Type B pancreatic cell (in vitro differentiated cells): ENCODE data around the gene TAB2. TPM values are rescaled to one million over a fixed set of nuclear protein-coding genes. Genes with fewer than 3 reads are reported as not detected.

Experiments
- DNase-seq: peaks from one replicate; pipeline ENCODE4 v3.0.0; 2021; ENCODE audit warnings: mixed read lengths; ENCODE audit not compliant: unreplicated experiment; ENCODE audit errors: extremely low spot score
- H3K27ac Mint-ChIP-seq: 2 replicates; pipeline ENCODE4 v1.8.0; 2021; ENCODE audit warnings: mild to moderate bottlenecking, mixed read lengths
- H3K27me3 Mint-ChIP-seq: 2 replicates; pipeline ENCODE4 v1.8.0; 2021; ENCODE audit warnings: mixed read lengths
- H3K36me3 Mint-ChIP-seq: 2 replicates; pipeline ENCODE4 v1.8.0; 2021; ENCODE audit warnings: mixed read lengths
- H3K4me1 Mint-ChIP-seq: one replicate; pipeline ENCODE4 v1.8.0; 2021; ENCODE audit warnings: mixed read lengths; ENCODE audit not compliant: unreplicated experiment
- H3K4me3 Mint-ChIP-seq: 2 replicates; pipeline ENCODE4 v1.8.0; 2021; ENCODE audit warnings: mild to moderate bottlenecking, mixed read lengths
- H3K9me3 Mint-ChIP-seq: 2 replicates; pipeline ENCODE4 v1.8.0; 2021; ENCODE audit warnings: mixed read lengths
- total RNA-seq: library from RNA; stranded (reverse); gene quantifications from 2 replicates; pipeline ENCODE4 v1.2.1, GENCODE V29; 2021; ENCODE audit warnings: low replicate concordance
- TF ChIP-seq, protein P1 (sequence below): fragments of 200-600 bp; sonication (generic); conservative IDR thresholded peaks from 2 replicates; pipeline ENCODE4 v1.5.0; 2021; ENCODE audit warnings: antibody characterized with exemption, mild to moderate bottlenecking

TAB2 gene
- total RNA-seq, 1 donor from 2014 or later, result 58.7 TPM

DNA sequence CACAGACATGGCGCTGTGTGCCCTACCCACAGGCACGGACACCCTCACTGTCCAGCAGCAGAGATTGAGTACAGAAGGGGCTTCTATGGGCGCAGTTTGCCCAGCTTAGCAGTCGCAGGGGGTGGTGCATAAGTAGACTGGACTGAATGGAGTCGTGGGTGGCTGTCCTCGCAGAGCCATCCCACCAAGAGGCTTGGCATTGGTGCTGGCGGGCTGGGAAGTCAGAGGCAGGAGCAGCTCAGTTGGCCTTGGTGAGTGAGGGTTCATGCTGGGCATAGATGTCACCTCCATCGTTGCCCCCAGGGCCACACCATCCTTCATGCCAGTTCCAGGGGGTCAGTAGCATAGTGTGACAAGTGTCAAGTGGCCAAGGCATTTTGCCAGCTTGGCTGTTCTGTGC lies 107.7 kb downstream of the TAB2 start:
- Mint-ChIP-seq H3K36me3 (no peaks in the 10 kb centered on the region), H3K27ac (no peak overlapping the region), H3K9me3 (no peaks in the 10 kb centered on the region), H3K4me1 (peaks cover 25% of the 10 kb centered on the region), H3K27me3 (peaks cover 2% of the 10 kb centered on the region), H3K4me3 (no peak overlapping the region)
- DNase-seq, result no peak
- TF ChIP-seq, protein P1, sequence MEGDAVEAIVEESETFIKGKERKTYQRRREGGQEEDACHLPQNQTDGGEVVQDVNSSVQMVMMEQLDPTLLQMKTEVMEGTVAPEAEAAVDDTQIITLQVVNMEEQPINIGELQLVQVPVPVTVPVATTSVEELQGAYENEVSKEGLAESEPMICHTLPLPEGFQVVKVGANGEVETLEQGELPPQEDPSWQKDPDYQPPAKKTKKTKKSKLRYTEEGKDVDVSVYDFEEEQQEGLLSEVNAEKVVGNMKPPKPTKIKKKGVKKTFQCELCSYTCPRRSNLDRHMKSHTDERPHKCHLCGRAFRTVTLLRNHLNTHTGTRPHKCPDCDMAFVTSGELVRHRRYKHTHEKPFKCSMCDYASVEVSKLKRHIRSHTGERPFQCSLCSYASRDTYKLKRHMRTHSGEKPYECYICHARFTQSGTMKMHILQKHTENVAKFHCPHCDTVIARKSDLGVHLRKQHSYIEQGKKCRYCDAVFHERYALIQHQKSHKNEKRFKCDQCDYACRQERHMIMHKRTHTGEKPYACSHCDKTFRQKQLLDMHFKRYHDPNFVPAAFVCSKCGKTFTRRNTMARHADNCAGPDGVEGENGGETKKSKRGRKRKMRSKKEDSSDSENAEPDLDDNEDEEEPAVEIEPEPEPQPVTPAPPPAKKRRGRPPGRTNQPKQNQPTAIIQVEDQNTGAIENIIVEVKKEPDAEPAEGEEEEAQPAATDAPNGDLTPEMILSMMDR, result no peak

DNA sequence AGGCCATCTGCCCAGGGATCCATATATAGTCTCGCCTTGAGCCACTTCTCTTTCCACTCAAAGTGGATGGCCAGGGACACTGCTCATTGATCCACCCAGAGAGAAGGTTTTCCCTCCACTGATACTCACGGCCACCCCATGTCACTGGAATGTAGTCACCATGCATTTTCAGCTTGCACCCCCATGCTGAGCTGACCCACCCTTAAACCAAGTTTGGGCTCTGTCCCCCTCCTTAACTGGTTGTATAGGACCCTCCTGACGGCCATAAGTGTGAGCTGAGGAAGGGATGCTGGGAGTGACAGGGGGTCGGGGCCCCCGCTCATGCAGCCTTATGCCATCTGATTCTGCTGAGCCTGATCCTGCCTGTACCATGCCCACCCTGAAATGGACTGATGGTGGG lies 108.2 kb downstream of the TAB2 start:
- DNase-seq, result no peak
- Mint-ChIP-seq H3K4me1 (peaks cover 25% of the 10 kb centered on the region), H3K27me3 (peaks cover 2% of the 10 kb centered on the region), H3K9me3 (no peaks in the 10 kb centered on the region), H3K27ac (no peak overlapping the region), H3K4me3 (no peak overlapping the region), H3K36me3 (no peaks in the 10 kb centered on the region)
- TF ChIP-seq, protein P1, result no peak

DNA sequence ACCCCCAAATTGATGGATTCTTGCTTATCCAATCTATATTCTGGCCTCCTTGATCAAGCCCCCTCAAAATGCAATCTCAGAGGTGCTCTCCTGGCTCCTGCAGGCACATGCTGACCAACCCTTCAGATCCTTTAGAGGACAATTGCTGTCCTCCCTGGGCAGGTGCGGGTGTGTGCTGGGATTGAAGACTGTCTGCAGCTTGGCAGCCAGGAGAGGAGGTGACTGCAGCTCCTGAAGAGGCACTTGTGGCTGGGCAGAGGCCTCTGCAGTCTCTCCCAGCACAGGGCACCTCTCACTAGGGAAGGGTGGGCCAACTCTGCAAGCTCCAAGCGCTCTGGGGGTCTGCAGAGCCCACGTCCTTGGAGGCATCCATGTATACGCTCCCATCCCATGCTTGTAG lies 111.1 kb downstream of the TAB2 start:
- TF ChIP-seq, protein P1, result no peak
- no peak for DNase-seq
- Mint-ChIP-seq H3K4me3 (no peak overlapping the region), H3K27ac (no peak overlapping the region), H3K36me3 (no peaks in the 10 kb centered on the region), H3K4me1 (peaks cover 26% of the 10 kb centered on the region), H3K27me3 (peaks cover 2% of the 10 kb centered on the region), H3K9me3 (no peaks in the 10 kb centered on the region)

DNA sequence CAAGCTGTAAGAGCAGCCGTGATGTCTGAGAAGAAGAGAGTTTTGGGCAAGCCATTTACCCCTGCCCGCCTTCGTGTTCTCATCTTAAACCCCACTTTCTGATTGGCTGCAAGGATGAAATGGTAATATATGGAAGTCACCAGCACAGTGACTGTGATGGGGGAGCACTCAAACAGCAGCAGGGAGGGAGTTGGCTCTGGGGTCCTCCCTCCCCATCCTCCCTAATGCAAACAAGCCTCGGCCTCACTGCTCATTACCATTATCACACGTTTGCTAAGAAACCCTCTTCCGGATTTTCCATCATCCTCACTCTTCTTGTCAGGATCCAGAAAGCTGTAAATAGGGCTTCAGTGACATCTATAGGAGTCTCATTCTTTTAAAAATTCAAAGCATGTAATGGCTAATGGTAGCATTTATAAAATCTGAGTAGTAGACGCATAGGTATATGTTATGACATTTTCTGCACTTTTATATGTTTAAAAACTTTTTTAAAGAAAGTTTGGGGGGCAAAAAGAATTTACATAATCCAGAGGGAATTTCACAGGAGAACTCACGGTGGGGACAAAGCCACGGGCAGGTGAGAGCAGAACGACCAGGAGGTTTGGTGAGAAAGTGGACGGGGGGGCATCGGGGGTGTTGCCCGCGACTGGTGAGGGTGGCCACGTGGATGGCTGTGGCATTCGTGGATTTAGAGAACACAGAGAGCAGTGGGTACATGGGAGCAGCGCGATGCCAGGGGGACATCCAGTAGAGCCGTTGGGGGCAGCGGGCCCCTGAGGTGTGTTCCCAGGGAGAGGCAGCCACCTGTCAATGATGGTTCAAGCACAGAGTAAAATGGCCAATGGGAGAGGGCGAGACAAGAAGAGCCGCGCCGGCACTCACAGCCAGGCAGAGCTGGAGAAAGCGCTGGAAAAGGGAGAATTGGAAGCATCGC lies 112.2 kb downstream of the TAB2 start:
- no peak for DNase-seq
- Mint-ChIP-seq H3K4me1 (peaks cover 18% of the 10 kb centered on the region), H3K9me3 (no peaks in the 10 kb centered on the region), H3K4me3 (no peak overlapping the region), H3K27ac (no peak overlapping the region), H3K27me3 (peaks cover 2% of the 10 kb centered on the region), H3K36me3 (no peaks in the 10 kb centered on the region)
- TF ChIP-seq, protein P1, result no peak

DNA sequence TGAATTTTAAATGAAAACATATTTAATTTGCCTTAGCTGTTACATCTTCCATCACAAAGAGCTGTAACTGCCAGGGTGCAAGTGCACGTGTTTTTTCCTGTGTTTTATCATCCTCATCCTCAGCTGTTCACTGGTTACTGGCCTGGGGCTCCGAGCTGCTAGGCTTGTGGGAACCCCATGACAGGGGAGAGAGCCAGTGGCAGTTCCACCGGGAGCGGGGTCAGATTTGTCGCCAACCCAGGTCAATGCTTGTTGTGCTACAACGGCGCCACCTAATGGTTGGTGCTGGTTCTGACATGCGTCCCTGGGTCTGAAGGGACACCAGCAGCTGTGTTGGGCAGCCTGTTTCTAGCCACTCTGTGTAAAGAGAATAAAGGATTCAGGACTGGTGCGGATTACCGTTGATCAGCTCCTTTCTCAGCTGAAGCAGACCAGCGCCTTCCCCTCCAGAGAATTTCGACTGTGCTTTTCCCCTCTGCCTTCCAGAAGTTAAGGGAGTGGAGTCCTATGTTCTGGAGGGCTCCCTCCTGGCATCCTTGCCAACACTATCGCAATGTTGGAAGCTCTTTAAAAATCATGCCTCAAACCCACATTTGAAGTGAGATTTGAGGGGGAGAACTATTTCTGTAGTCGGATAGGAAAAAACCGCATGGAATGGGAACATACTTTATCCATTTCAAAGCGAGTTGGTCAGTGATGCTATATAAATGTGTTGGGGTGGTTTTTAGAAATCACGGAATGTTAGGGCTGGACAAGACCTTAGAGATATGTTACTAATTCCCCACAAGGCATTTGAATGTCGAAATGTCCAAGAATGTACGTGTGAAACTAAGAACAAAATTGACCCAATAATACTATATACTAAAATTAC lies 114.6 kb downstream of the TAB2 start:
- Mint-ChIP-seq H3K36me3 (no peaks in the 10 kb centered on the region), H3K9me3 (no peaks in the 10 kb centered on the region)
- TF ChIP-seq, protein P1, result peak; percentile 97

More for the DNA sequence above, 114.6 kb downstream of the TAB2 start:
- Mint-ChIP-seq H3K27me3 (peaks cover 2% of the 10 kb centered on the region), H3K4me1 (peaks cover 18% of the 10 kb centered on the region), H3K27ac (no peak overlapping the region), H3K4me3 (peak overlapping the region; percentile 28)
- DNase-seq, result peak; percentile 91
